ENCODE data around the gene MBP. TPM values are rescaled to one million over a fixed set of nuclear protein-coding genes. Genes with fewer than 3 reads are reported as not detected.

The MBP gene
- total and polyA plus RNA-seq, 10 donors, result 11.1 to 96.0 (median 70.8) TPM

GRCh38 chr18:77046409-77046808 lies 86.2 kb downstream of the MBP start:
- Histone ChIP-seq H3K36me3 (peaks cover 0 to 59% (median 9%) of the 10 kb centered on the region in 6 donors), H3K27ac (peak overlapping the region in 1 of 8 donors; percentile 31), H3K27me3 (replicated peaks in 1 of 7) (no peaks in the 10 kb centered on the region), H3K4me3 (no peak overlapping the region), H3K9me3 (peaks cover 0 to 6% (median 0%) of the 10 kb centered on the region in 8 donors), H3K4me1 (peaks cover 2 to 55% (median 7%) of the 10 kb centered on the region in 6 donors)
- DNase-seq, result no peak
- intact Hi-C loops (cut with DNase I; ENCODE audit: low total_unique reads), result no loop called here
- 72 to 83% (median 73%) methylated on average over 9 of the region's 9 CpGs for WGBS, 5 donors
- TF ChIP-seq CTCF (IDR thresholded peaks at IDR 0.05 in 8 of 11, conservative IDR thresholded peaks at IDR 0.05 in 3 of 11), result no peak
- no peak for TF ChIP-seq POLR2A (IDR thresholded peaks at IDR 0.05)
- TF ChIP-seq POLR2AphosphoS5 (IDR thresholded peaks at IDR 0.05), result no peak

- Histone ChIP-seq H3K4me3 (no peak overlapping the region), H3K27me3 (replicated peaks in 1 of 7) (no peaks in the 10 kb centered on the region), H3K36me3 (peaks cover 0 to 57% (median 9%) of the 10 kb centered on the region in 6 donors), H3K4me1 (peaks cover 0 to 48% (median 6%) of the 10 kb centered on the region in 6 donors), H3K27ac (no peak overlapping the region), H3K9me3 (peaks cover 0 to 6% (median 0%) of the 10 kb centered on the region in 8 donors)
- WGBS, 5 donors, result 92 to 96% (median 95%) methylated on average over 6 of the region's 6 CpGs
- intact Hi-C loops (cut with DNase I; ENCODE audit: low total_unique reads), result no loop called here
- TF ChIP-seq POLR2AphosphoS5 (IDR thresholded peaks at IDR 0.05) (no peak), CTCF (IDR thresholded peaks at IDR 0.05 in 8 of 11, conservative IDR thresholded peaks at IDR 0.05 in 3 of 11) (no peak), POLR2A (IDR thresholded peaks at IDR 0.05) (no peak)
- no peak for DNase-seq
Observed at GRCh38 chr18:77045677-77046076, 86.9 kb downstream of the MBP start.

- TF ChIP-seq CTCF (IDR thresholded peaks at IDR 0.05 in 8 of 11, conservative IDR thresholded peaks at IDR 0.05 in 3 of 11) (no peak), POLR2A (IDR thresholded peaks at IDR 0.05) (no peak), POLR2AphosphoS5 (IDR thresholded peaks at IDR 0.05) (no peak)
- Histone ChIP-seq H3K9me3 (peaks cover 0 to 6% (median 0%) of the 10 kb centered on the region in 8 donors), H3K36me3 (peaks cover 0 to 57% (median 9%) of the 10 kb centered on the region in 6 donors), H3K4me3 (no peak overlapping the region), H3K4me1 (peaks cover 0 to 42% (median 6%) of the 10 kb centered on the region in 6 donors), H3K27me3 (replicated peaks in 1 of 7) (no peaks in the 10 kb centered on the region), H3K27ac (no peak overlapping the region)
- intact Hi-C loops (cut with DNase I; ENCODE audit: low total_unique reads), result no loop called here
- DNase-seq, result no peak
- WGBS, 5 donors, result 71 to 85% (median 80%) methylated on average over 11 to 14 of the region's 14 CpGs
Observed at GRCh38 chr18:77044866-77045664, 87.5 kb downstream of the MBP start.

DNA sequence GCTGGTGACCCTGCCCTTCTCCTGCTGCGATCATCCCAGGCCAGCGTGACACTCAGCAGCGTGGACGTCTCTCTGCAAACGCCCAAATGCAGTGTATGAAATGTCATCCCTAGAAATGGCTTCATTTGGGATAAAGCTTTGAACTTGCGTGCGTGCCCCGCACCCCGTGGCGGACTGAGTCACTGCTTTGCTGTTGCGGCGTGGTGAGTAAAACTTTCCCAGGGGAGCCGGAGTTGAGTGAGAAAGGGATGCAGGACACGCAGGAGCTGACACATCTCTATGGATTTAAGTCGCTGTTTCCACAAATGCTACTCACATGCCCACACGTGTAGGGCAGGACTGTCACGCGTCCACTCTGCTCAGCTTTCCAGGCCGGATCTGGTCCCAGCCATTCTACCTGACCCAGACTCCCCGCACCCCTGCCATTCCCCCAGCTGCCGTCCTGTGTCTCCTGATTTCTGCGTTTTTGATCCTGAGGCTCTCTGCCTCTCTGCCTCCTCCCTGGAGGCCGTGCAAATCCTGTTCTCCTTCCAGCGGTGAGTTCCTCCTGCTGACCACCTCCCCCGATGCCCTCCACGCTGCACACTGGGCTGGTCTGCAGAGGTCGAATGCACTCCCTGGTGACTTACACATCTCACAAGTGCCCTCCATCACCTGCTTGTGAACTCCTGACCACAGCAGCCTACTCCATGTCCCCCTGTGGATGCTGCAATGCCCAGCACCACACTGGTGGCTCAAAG lies 88.9 kb downstream of the MBP start:
- Histone ChIP-seq H3K27me3 (replicated peaks in 1 of 7) (no peaks in the 10 kb centered on the region), H3K4me3 (no peak overlapping the region), H3K27ac (no peak overlapping the region), H3K36me3 (peaks cover 0 to 54% (median 9%) of the 10 kb centered on the region in 6 donors), H3K9me3 (peaks cover 0 to 6% (median 0%) of the 10 kb centered on the region in 8 donors), H3K4me1 (peaks cover 0 to 45% (median 18%) of the 10 kb centered on the region in 6 donors)
- intact Hi-C loops (cut with DNase I; ENCODE audit: low total_unique reads), result no loop called here
- 93 to 98% (median 94%) methylated on average over 27 of the region's 27 CpGs for WGBS, 5 donors
- DNase-seq, result no peak
- TF ChIP-seq CTCF (IDR thresholded peaks at IDR 0.05 in 8 of 11, conservative IDR thresholded peaks at IDR 0.05 in 3 of 11) (no peak), POLR2AphosphoS5 (IDR thresholded peaks at IDR 0.05) (peak in 2 of 3 donors; percentile 4 to 6)

Data from spleen (tissue), 11 donors.